Measurements from ENCODE around the gene DUSP16. TPM values are rescaled to one million over a fixed set of nuclear protein-coding genes. Genes with fewer than 3 reads are reported as not detected.

The DUSP16 gene
- total RNA-seq, 4 donors from 2014 or later, result 7.5 to 21.4 (median 14.6) TPM

DNA sequence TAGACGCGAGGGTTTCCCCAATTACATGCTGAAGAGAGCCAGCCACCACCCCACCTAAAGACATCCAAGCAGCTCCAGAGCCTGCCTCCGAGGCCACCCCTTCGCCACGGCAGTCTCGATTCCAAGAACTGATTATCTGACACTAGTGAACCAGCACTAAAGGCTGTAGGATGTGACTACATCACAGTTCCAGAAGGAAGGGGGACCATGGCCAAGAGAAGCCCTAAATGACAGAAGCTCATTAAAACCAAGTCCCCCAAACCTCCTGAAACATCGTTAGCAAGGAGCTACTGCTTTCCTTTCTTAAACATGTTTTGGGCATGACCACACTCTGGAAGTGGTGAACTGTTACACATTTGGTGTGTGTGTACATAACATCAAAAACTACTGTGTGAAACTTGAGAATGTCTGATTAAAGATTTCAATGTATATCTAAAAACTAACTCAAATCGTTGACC is 88.2 kb downstream of the DUSP16 start:
- TF ChIP-seq, protein P1, sequence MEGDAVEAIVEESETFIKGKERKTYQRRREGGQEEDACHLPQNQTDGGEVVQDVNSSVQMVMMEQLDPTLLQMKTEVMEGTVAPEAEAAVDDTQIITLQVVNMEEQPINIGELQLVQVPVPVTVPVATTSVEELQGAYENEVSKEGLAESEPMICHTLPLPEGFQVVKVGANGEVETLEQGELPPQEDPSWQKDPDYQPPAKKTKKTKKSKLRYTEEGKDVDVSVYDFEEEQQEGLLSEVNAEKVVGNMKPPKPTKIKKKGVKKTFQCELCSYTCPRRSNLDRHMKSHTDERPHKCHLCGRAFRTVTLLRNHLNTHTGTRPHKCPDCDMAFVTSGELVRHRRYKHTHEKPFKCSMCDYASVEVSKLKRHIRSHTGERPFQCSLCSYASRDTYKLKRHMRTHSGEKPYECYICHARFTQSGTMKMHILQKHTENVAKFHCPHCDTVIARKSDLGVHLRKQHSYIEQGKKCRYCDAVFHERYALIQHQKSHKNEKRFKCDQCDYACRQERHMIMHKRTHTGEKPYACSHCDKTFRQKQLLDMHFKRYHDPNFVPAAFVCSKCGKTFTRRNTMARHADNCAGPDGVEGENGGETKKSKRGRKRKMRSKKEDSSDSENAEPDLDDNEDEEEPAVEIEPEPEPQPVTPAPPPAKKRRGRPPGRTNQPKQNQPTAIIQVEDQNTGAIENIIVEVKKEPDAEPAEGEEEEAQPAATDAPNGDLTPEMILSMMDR (IDR thresholded peaks at IDR 0.05; ENCODE audit: low read depth), result no peak

DNA sequence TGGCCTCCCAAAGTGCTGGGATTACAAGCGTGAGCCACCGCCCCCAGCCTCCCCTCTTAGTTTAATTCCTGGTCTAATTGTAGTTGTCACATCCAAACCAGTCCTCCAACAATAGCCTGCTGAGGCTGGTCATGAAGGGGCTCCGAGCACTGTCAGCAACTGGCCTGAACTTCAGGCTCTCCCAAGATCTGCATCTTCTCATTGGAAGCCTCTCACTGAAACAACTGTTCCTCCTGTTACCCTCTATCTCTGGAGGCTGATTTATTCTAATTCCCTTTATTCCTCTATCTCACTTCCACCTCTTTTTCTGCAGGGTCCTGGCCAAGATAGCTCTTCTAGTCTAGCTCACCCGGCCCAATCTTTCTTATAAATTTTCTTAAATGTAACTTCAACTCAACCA is 89.4 kb downstream of the DUSP16 start:
- TF ChIP-seq, protein P1 (IDR thresholded peaks at IDR 0.05; ENCODE audit: low read depth), result no peak

DNA sequence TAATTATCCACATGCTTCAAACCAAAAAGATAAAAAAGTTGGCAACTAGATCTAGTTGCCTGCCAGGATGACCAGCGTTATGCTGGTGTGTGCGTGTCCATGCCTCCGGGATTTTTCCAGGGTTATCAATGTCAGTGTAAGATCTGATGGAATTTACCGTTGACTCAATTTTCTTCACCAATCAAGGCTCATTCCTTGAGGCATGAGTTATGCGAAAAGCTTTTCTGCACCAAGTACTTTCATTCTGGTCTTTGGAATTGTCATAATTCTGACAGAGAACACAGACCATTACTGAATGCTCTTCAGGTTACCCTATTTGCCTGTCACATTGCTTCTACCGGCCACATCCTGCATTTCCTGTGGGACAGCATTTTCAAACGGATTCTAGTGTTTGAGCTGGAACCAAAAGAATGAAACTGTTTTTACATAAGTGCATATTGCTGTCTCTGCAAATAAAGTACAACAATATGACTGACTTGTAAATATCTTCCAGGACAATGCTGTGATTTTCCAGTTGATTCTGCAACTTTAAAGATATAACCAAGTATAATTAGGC is 91.8 kb downstream of the DUSP16 start:
- TF ChIP-seq, protein P1 (IDR thresholded peaks at IDR 0.05; ENCODE audit: low read depth), result no peak

DNA sequence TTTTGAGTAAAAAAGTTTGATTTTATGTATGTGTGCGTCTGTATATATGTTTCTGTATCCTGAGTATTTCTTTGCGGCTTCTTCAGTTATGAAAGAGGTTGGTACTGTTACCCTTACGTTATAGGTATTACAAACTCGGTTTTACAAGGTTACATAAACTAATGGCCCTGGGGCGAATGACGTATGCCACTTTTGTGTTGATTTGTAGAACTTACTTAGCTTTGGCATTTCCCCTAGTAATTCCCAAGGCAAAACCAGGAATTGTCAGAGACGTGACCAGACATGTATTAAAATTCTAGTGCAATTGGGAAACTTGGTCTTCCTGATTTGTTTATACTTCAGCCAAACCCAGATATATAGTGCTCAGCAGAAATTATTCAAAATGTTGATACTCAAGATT is 93.3 kb downstream of the DUSP16 start:
- TF ChIP-seq, protein P1 (IDR thresholded peaks at IDR 0.05; ENCODE audit: low read depth), result no peak

DNA sequence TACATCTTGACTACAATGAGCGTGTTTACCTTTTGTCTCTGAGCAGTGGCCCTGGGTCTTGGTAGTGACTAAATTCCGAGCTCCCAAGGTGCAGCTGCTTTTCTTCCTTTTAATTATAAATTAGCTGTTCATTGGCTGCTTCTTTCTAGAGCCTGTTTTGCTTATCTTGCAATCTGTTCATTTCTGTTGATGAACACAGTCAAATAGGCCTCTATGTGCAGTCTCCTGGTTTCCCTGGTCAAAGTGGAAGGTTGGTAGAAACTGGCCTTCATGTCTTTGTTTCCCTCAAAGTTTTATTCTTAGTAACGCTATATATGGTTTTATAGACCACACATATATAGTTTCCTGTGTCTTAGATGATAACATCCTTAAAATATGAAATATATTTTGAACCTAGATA is 94.1 kb downstream of the DUSP16 start:
- TF ChIP-seq, protein P1 (IDR thresholded peaks at IDR 0.05; ENCODE audit: low read depth), result no peak

DNA sequence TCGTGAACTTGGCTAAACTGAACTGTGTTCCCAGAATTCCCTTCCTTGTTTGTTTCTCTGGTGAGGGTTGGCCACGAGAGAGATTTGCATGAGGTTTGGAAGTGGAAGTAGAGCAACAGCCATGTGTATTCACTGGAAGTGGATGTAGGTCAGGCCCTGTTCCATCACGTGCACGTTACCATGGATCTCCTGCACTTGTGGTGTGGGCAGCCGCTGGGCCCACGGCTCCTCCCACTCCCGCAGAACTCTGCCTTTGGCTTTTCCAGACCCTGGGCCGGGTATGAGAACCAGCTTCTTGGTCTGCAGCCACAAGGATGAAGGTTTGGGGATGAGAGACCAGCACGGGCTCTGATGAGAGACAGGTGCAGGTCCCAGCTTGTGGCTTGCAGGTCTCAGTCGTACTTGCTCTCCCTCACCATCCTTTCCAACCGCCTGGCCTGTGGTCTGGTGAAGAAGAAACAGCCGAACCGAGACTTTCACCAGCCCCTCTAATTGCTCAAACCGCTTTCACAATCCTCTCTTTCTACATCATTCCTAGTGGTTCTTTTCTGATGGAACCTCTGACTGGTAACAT is 94.9 kb downstream of the DUSP16 start:
- TF ChIP-seq, protein P1 (IDR thresholded peaks at IDR 0.05; ENCODE audit: low read depth), result no peak

DNA sequence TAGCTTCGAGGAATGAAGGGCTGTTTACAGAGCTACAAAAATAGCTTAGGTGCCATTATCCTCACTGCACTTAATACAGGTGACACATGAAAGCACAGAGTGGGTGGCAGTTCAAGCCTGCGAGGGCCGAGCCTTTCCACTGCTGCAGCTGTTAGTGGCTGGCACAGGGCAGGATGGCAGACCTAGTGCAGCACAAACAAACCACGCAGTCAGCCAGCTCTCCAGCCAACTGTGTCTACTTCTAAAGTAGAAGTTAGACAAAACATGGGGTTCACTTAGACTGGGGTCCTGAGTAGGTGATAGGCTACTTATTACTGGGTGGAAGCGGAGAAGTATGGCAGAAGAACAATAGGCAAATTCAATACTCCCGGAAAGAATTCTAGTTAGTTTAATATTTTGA is 95.4 kb downstream of the DUSP16 start:
- TF ChIP-seq, protein P1 (IDR thresholded peaks at IDR 0.05; ENCODE audit: low read depth), result no peak
